ENCODE measurements around the gene CHTOP.

- TF ChIP-seq CTCF (IDR thresholded peaks at IDR 0.05) (no peak), POLR2A (IDR thresholded peaks at IDR 0.05) (no peak)
Measured at GRCh38 chr1:153647346-153647714, 13.5 kb downstream of the CHTOP start.

Measured in breast epithelium (tissue), 3 donors.